Measurements from ENCODE around the gene CENPL.

GRCh38 chr1:173870252-173871075, 45.8 kb upstream of the CENPL start:
- TF ChIP-seq CTCF (conservative IDR thresholded peaks at IDR 0.05) (no peak), ZFX (IDR thresholded peaks at IDR 0.05) (no peak)

All from C4-2B (cell line).